Ovary (tissue), 3 donors: Measurements from ENCODE around the gene AQP12A.

Source experiments
- EP300 ChIP-seq: sonication (generic); formaldehyde crosslinking; IDR thresholded peaks from one replicate; pipeline ENCODE4 v1.6.1; 2017; ENCODE audit warnings: antibody characterized with exemption
- POLR2A ChIP-seq: fragments of 450-650 bp; IDR thresholded peaks from one replicate; pipeline ENCODE4 v1.6.1; 2017; ENCODE audit warnings: antibody characterized with exemption, mild to moderate bottlenecking, moderate library complexity
- TF ChIP-seq, protein P1 (sequence below), 3 donors: fragments of 450-650 bp in 2 of 3; fragments of 200-600 bp in 1 of 3; IDR thresholded peaks; one replicate each; pipeline versions ENCODE4 v1.5.1 to v1.8.0; 2016 to 2022; ENCODE audit warnings: antibody characterized with exemption in 3 of 3, mild to moderate bottlenecking in 1 of 3
- donor health status: DM: no; HTN: no; CAD: no.

DNA sequence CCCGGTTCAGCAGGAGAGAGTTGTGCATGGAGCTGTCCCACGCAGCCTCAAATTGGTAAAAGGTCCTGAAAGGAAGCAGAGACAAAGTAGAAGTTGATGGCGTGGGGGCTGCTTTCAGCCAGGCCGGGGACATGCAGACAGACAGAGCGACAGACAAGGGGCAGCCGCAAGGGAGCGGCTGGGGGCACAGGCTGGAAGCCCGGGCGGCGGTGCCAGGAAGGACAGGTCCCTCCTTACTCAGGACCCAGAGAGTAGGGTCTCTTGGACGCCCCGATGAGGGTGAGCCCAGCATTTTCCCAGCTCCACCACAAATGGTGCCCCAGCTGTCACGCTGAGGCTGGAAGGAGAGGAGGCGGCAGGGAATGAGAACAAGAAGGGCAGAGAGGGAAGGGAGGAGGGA, 35.2 kb downstream of the AQP12A start:
- TF ChIP-seq POLR2A, result no peak
- TF ChIP-seq, protein P1, sequence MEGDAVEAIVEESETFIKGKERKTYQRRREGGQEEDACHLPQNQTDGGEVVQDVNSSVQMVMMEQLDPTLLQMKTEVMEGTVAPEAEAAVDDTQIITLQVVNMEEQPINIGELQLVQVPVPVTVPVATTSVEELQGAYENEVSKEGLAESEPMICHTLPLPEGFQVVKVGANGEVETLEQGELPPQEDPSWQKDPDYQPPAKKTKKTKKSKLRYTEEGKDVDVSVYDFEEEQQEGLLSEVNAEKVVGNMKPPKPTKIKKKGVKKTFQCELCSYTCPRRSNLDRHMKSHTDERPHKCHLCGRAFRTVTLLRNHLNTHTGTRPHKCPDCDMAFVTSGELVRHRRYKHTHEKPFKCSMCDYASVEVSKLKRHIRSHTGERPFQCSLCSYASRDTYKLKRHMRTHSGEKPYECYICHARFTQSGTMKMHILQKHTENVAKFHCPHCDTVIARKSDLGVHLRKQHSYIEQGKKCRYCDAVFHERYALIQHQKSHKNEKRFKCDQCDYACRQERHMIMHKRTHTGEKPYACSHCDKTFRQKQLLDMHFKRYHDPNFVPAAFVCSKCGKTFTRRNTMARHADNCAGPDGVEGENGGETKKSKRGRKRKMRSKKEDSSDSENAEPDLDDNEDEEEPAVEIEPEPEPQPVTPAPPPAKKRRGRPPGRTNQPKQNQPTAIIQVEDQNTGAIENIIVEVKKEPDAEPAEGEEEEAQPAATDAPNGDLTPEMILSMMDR (IDR thresholded peaks at IDR 0.05), result no peak
- no peak for TF ChIP-seq EP300
